Measurements from ENCODE around the gene HADHA.
"Not testable (repeated sequence)": the region's sequence is repeated elsewhere in the genome, so short reads cannot be mapped to it uniquely, and the experiment has no call there.

Gene HADHA

GRCh38 chr2:26268213-26268612, 23.8 kb upstream of the HADHA start:
- Mint-ChIP-seq H3K27ac (no peak overlapping the region), H3K36me3 (ENCODE audit: low read depth) (peaks cover 39% of the 10 kb centered on the region), H3K9me3 (no peaks in the 10 kb centered on the region), H3K27me3 (no peaks in the 10 kb centered on the region), H3K4me3 (no peak overlapping the region), H3K4me1 (ENCODE audit: low read depth) (peaks cover 14% of the 10 kb centered on the region)

GRCh38 chr2:26258836-26259235, 14.4 kb upstream of the HADHA start:
- not testable (repeated sequence) for H3K4me1 Mint-ChIP-seq (ENCODE audit: low read depth); H3K27me3 Mint-ChIP-seq; H3K27ac Mint-ChIP-seq; H3K9me3 Mint-ChIP-seq; H3K4me3 Mint-ChIP-seq
- peaks cover 40% of the 10 kb centered on the region for H3K36me3 Mint-ChIP-seq (ENCODE audit: low read depth)

- Mint-ChIP-seq H3K36me3 (ENCODE audit: low read depth) (peaks cover 29% of the 10 kb centered on the region), H3K4me1 (ENCODE audit: low read depth) (peaks cover 4% of the 10 kb centered on the region), H3K4me3 (no peak overlapping the region), H3K27ac (no peak overlapping the region), H3K9me3 (no peaks in the 10 kb centered on the region), H3K27me3 (no peaks in the 10 kb centered on the region)
Measured at GRCh38 chr2:26255759-26256384, 11.4 kb upstream of the HADHA start.

DNA sequence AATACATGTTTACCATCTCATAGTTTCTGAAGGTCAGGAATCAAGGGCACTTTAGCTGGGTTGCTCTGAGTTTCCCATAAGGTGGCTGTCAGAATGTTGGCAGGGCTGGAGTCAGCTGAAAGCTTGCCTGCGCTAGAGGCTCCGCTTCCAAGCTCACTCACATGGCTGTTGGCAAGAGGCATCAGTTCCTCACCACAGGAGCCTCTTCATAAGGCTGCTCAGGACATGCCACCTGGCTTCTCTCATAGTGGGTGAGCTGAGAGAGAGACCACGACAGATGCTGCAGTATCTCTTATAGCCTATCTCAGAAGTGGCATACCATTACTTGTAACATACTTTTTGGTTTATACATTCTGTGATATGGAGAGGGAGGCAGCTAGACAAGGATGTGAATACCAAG, 7.5 kb upstream of the HADHA start:
- Mint-ChIP-seq H3K4me1 (ENCODE audit: low read depth) (peaks cover 8% of the 10 kb centered on the region), H3K27ac (peak overlapping the region; percentile 31), H3K4me3 (no peak overlapping the region), H3K36me3 (ENCODE audit: low read depth) (peaks cover 14% of the 10 kb centered on the region), H3K9me3 (no peaks in the 10 kb centered on the region), H3K27me3 (no peaks in the 10 kb centered on the region)

DNA sequence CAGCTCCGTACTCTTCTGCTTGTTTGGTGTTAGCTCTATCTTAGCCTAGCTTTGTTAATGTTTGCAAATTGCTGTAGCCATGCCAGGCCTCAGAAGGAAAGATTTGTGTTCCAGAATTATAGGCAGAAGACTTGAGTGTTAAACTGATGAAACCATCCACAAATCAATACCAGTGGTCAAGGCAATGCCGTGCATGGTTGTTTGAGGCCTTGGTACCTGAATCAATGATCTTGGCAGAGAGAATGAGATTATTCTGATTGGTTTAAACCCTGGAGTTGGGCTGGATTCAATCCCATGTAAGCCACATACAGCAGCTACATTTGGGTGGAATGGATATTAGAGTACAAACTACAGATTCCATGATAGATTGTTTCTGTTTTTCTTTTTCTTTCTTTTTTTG, 5.2 kb upstream of the HADHA start:
- Mint-ChIP-seq H3K36me3 (ENCODE audit: low read depth) (peaks cover 7% of the 10 kb centered on the region), H3K9me3 (no peaks in the 10 kb centered on the region), H3K27me3 (no peaks in the 10 kb centered on the region), H3K4me3 (no peak overlapping the region), H3K27ac (no peak overlapping the region), H3K4me1 (ENCODE audit: low read depth) (peaks cover 29% of the 10 kb centered on the region)

- Mint-ChIP-seq H3K4me1 (ENCODE audit: low read depth) (peaks cover 46% of the 10 kb centered on the region), H3K36me3 (ENCODE audit: low read depth) (peaks cover 4% of the 10 kb centered on the region), H3K27ac (peak overlapping the region; percentile 49)
Measured at GRCh38 chr2:26246818-26247217, 2.4 kb upstream of the HADHA start.

DNA sequence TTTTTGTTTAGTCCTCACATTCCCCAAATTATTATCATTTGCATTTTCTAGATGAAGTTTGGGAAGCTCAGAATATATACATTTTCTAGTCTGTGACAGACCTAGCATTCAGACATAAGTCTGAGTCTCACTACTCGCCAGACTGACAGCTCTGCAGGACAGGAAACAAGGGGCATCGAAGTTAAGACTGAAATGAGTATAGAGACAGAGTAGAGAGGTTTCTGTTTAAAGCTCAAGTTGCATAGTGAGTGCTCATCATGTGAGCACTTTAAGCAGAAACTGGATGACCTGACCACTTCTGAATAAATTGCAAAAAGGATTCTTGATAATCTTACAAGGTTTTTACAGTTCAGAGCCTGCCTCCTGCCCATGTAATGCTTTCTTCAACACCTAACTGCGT, 1.4 kb upstream of the HADHA start:
- H3K36me3 Mint-ChIP-seq (ENCODE audit: low read depth): peaks cover 5% of the 10 kb centered on the region
- peak overlapping the region; percentile 98 for H3K27ac Mint-ChIP-seq
- peaks cover 50% of the 10 kb centered on the region for H3K4me1 Mint-ChIP-seq (ENCODE audit: low read depth)
- no peaks in the 10 kb centered on the region for H3K27me3 Mint-ChIP-seq
- H3K9me3 Mint-ChIP-seq: no peaks in the 10 kb centered on the region
- H3K4me3 Mint-ChIP-seq: peak overlapping the region; percentile 100

More at GRCh38 chr2:26246818-26247217, 2.4 kb upstream of the HADHA start:
- peak overlapping the region; percentile 48 for H3K4me3 Mint-ChIP-seq
- no peaks in the 10 kb centered on the region for H3K9me3 Mint-ChIP-seq
- H3K27me3 Mint-ChIP-seq: no peaks in the 10 kb centered on the region

DNA sequence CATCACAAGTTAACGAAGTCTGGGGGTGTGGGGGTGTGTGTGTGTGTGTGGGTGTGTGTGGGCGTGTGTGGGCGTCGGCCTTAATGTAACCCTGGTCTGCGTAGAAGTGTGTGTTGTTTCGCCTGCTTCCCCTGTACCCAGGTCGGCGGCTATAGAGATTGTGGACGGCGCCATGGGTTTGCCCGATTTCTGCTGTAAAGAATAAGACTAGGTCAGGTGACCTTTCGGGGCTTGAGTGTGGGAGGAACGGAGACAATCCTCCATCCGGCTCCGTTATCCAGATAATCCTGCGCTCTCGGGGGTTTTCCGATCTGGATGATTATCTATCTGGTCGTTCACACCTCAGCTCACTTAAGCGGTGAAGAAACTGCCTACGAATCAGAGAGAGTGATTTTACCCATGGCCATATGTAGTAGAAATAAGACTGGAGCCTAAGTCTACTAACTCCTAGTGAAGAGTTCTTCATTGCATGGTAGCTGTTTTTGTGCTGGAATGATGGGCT, 850 bp upstream of the HADHA start:
- Mint-ChIP-seq H3K27ac (peak overlapping the region; percentile 98), H3K36me3 (ENCODE audit: low read depth) (peaks cover 11% of the 10 kb centered on the region), H3K27me3 (no peaks in the 10 kb centered on the region), H3K9me3 (no peaks in the 10 kb centered on the region), H3K4me3 (peak overlapping the region; percentile 100), H3K4me1 (ENCODE audit: low read depth) (peaks cover 55% of the 10 kb centered on the region)

GRCh38 chr2:26243470-26244308, 743 bp downstream of the HADHA start:
- H3K27me3 Mint-ChIP-seq: no peaks in the 10 kb centered on the region
- H3K4me1 Mint-ChIP-seq (ENCODE audit: low read depth): peaks cover 58% of the 10 kb centered on the region
- H3K27ac Mint-ChIP-seq: peak overlapping the region; percentile 98
- peaks cover 21% of the 10 kb centered on the region for H3K36me3 Mint-ChIP-seq (ENCODE audit: low read depth)
- no peaks in the 10 kb centered on the region for H3K9me3 Mint-ChIP-seq
- peak overlapping the region; percentile 100 for H3K4me3 Mint-ChIP-seq

DNA sequence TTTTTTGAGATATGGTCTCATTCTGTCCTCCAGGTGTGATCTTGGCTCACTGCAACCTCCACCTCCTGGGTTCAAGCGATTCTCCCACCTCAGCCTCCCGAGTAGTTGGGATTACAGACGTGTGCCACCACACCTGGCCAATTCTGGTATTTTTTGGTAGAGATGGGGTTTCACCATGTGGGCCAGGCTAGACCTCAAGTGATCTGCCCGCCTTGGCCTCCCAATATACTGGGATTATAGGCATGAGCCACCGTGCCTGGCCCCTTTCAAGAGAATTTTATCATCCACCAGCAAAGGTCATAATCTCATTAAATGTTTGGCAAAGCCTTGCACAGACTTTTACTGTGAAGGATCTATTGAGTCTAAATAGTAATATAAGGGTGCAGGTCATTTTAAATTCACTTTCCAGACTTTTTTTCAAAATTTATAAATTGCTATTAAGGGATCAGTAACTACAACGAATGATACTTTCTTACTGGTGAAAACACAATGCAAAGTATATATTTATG, 2.5 kb downstream of the HADHA start:
- peak overlapping the region; percentile 100 for H3K4me3 Mint-ChIP-seq
- H3K4me1 Mint-ChIP-seq (ENCODE audit: low read depth): peaks cover 54% of the 10 kb centered on the region
- H3K27ac Mint-ChIP-seq: no peak overlapping the region
- no peaks in the 10 kb centered on the region for H3K27me3 Mint-ChIP-seq
- H3K9me3 Mint-ChIP-seq: no peaks in the 10 kb centered on the region
- H3K36me3 Mint-ChIP-seq (ENCODE audit: low read depth): peaks cover 32% of the 10 kb centered on the region

DNA sequence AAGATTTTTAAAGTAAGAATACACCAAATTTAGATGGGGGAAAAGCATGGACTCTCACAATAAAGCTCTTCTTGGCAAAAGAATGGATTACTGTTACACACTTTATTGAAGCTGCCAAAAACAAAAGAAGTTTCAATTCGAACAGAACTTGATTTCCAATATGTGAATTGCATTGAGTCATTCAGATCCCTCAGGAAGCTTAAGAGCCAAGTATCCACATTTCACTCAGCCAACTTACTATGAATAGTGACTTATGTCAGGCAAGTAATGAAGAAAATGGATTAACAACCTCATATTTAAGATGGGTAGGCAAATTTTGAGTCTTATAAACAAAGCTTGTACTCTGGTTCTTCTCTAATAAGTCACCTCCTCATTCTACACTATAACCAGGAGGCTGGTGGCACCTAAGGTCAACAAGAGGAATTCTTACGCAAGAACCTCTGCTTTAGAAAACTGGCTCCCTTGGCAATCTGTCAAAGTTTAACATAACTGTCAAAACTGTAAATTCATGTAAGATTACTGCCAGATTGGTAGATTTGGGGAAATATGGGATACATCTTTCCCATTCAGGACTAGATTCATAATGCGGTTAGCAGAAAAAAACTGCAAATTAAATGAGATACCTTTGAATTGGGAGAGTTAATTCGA, 6.0 kb downstream of the HADHA start:
- Mint-ChIP-seq H3K27ac (no peak overlapping the region), H3K36me3 (ENCODE audit: low read depth) (peaks cover 43% of the 10 kb centered on the region), H3K4me3 (no peak overlapping the region), H3K9me3 (no peaks in the 10 kb centered on the region), H3K4me1 (ENCODE audit: low read depth) (peaks cover 32% of the 10 kb centered on the region), H3K27me3 (no peaks in the 10 kb centered on the region)

GRCh38 chr2:26237868-26238267, 6.6 kb downstream of the HADHA start:
- Mint-ChIP-seq H3K36me3 (ENCODE audit: low read depth) (peaks cover 47% of the 10 kb centered on the region), H3K9me3 (no peaks in the 10 kb centered on the region), H3K27ac (no peak overlapping the region), H3K4me3 (no peak overlapping the region), H3K4me1 (ENCODE audit: low read depth) (peaks cover 27% of the 10 kb centered on the region), H3K27me3 (no peaks in the 10 kb centered on the region)

DNA sequence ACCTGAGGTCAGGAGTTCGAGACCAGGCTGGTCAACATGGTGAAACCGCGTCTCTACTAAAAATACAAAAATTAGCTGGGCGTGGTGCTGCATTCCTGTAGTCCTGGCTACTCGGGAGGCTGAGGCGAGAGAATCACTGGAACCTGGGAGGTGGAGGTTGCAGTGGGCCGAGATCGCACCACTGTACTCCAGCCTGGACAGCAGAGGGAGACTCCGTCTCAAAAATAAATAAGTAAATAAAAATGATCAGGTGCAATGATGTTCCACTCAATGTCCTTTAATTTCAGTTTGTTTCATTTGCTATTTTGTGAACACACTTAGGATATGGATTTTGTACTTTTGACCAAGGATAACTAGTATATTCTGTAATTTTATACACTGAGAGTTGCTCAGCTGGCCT, 9.3 kb downstream of the HADHA start:
- Mint-ChIP-seq H3K4me3 (no peak overlapping the region), H3K36me3 (ENCODE audit: low read depth) (peaks cover 50% of the 10 kb centered on the region), H3K27ac (no peak overlapping the region), H3K27me3 (no peaks in the 10 kb centered on the region), H3K9me3 (no peaks in the 10 kb centered on the region), H3K4me1 (ENCODE audit: low read depth) (peaks cover 1% of the 10 kb centered on the region)

- Mint-ChIP-seq H3K9me3 (no peaks in the 10 kb centered on the region), H3K36me3 (ENCODE audit: low read depth) (peaks cover 66% of the 10 kb centered on the region), H3K4me3 (no peak overlapping the region), H3K27ac (no peak overlapping the region), H3K27me3 (no peaks in the 10 kb centered on the region), H3K4me1 (ENCODE audit: low read depth) (no peaks in the 10 kb centered on the region)
Measured at GRCh38 chr2:26230806-26231205, 13.6 kb downstream of the HADHA start.

DNA sequence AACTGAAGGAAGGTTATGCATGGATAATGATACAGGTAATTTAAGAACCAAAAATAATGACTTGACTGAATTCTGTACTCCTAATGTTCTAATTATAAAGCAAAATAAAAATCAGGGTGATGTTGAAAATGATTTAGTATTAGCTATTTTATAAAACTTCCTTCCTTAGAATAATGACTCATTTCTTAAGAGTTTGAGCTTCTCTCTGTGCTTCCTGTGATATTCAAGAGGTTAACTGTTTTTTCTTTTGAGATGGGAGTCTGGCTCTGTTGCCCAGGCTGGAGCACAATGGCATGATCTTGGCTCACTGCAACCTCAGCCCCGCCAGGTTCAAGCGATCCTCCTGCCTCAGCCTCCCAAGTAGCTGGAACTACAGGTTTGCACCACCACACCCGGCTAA, 14.8 kb downstream of the HADHA start:
- Mint-ChIP-seq H3K4me1 (ENCODE audit: low read depth) (no peaks in the 10 kb centered on the region), H3K27ac (no peak overlapping the region), H3K27me3 (no peaks in the 10 kb centered on the region), H3K36me3 (ENCODE audit: low read depth) (peaks cover 64% of the 10 kb centered on the region), H3K4me3 (no peak overlapping the region), H3K9me3 (no peaks in the 10 kb centered on the region)
